ENCODE data around the gene UBLCP1.
"Not testable (repeated sequence)": the region's sequence is repeated elsewhere in the genome, so short reads cannot be mapped to it uniquely, and the experiment has no call there.

- TF ChIP-seq CTCF (conservative IDR thresholded peaks at IDR 0.05 in 1 of 2, IDR thresholded peaks at IDR 0.05 in 1 of 2; ENCODE audit: low read depth in 1 of 2, low read length in 2 of 2); EZH2 (IDR thresholded peaks at IDR 0.05; ENCODE audit: low read length, missing control alignments): not testable (repeated sequence)
Observed at GRCh38 chr5:159297300-159297699, 34.2 kb downstream of the UBLCP1 start.

All from fibroblast of lung (primary cell).